ENCODE measurements around the gene CAMKMT. TPM values are rescaled to one million over a fixed set of nuclear protein-coding genes. Genes with fewer than 3 reads are reported as not detected.

CAMKMT gene
- polyA plus RNA-seq, 3 donors from 2014 or later: 11.7 to 19.5 (median 12.4) TPM

DNA sequence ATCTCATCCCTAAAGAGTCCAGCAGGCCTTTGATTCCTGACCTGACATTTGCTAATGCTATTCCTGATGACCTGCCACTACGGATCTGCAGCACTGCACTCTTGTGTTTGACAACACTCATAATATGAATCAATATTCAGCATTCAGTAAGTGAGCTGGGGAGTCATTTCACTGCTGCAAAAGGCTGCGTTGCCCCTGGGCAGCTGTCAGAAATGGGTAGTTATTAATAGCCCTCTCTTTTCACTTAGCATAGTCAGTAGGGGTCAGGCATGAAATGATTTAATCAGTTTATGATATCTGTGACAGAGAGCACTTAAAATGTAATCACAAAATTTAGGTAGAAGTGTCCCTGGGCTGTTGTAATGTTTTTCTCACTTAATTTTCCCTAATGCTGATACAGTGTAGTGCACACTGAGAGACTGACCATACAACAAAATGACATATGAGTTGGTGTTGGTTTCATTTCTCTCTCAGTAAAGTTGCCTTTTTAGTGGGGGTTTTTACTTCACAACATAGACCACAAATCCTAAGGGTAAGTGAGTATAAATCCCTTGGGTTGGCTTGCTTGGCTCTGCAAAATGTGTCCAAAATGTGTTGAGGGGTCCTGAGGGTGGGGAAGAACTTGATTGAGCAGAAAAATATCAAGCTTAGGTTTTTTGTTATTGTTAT, 184.8 kb downstream of the CAMKMT start:
- no peak overlapping the region for H3K4me3 Mint-ChIP-seq
- H3K27me3 Mint-ChIP-seq (ENCODE audit: low read depth in 3 of 3): peaks cover 0 to 2% (median 0%) of the 10 kb centered on the region in 3 donors
- no peaks in the 10 kb centered on the region for H3K9me3 Mint-ChIP-seq
- no peak for DNase-seq
- peaks cover 3 to 11% (median 11%) of the 10 kb centered on the region in 3 donors for H3K36me3 Mint-ChIP-seq
- H3K4me1 Mint-ChIP-seq: peaks cover 0 to 3% of the 10 kb centered on the region in 2 donors
- H3K27ac Mint-ChIP-seq: no peak overlapping the region

DNA sequence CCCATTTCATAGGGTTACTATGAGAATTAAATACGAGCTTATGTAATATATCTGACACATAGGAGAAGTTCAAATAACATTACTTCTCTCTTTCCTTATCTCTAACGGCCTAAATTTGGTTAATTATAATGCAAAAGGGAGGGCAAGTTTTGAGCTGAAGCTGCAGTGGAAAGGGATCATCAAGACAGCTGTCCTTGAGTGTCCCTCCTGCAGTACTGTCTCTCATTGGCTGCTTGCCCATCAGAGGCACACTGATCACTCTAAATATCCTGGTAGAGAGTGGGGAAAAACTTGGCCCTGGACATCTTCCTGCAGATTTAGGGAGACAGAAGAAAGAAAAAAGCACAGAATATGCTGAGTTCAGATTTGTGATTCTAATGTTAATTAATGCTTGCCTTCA, 186.0 kb downstream of the CAMKMT start:
- Mint-ChIP-seq H3K36me3 (peaks cover 3 to 11% (median 11%) of the 10 kb centered on the region in 3 donors), H3K27ac (no peak overlapping the region), H3K4me1 (peaks cover 0 to 3% of the 10 kb centered on the region in 2 donors), H3K4me3 (no peak overlapping the region), H3K9me3 (no peaks in the 10 kb centered on the region), H3K27me3 (ENCODE audit: low read depth in 3 of 3) (peaks cover 0 to 2% (median 0%) of the 10 kb centered on the region in 3 donors)
- DNase-seq: no peak

DNA sequence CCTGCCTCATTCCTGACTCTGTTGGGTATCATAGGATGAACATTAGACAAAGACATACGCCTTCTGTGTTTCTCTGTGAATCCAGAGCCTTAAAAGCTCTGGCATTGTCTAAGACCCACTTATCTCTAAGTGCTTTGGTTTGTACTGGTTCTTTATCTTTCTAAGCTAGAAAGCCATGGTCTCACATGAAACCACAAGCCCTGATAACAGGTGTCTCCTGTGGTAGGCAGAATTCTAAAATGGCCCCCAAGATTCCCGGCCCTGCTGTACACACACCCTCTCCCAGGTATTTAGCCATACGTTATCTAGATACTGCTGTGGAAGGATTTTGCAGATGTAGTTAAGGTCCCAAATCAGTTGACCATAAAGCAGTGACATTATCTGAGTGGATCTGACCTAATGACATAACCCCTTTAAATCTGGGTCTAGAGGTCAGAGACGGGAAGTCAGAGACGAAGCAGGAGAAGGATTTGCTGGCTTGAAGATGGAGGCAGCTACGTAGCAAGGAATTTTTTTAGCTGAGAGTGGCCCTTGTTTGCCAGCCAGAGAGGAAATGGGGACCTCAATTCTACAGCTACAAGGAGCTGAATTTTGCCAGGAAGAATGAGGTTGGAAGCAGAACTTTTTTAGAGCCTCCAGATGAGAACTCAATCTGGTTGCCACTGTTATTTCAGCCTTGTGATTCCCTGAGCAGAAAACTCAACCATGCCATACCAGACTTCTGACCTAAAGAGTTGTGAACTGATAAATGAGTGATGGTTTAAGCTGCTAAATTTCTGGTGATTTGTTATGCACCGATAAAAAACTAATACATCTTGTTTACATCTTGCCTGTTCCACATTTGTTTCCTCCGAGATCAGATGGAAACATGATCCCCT, 186.7 kb downstream of the CAMKMT start:
- H3K9me3 Mint-ChIP-seq: no peaks in the 10 kb centered on the region
- no peak for DNase-seq

DNA sequence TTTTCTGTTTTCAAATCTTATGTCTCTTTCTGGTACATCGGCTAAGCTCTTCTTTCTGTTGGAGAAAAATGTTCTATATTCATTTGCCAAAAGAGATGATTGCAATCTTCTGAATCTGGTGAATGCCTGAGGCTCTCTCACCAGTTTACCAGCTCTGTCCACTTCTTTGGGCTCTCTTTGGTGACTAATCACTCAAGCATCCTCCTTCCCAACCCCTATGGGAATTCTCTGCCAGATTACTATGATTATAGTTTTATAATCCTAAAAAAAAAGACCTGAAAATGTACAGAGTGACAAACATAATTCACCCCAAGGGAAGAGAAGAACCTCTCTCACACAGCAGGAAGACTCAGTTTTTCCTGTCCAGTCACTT, 187.3 kb downstream of the CAMKMT start:
- DNase-seq: no peak
- H3K36me3 Mint-ChIP-seq: peaks cover 6 to 11% (median 11%) of the 10 kb centered on the region in 3 donors
- no peak overlapping the region for H3K27ac Mint-ChIP-seq
- peaks cover 0 to 3% of the 10 kb centered on the region in 2 donors for H3K4me1 Mint-ChIP-seq
- no peaks in the 10 kb centered on the region for H3K9me3 Mint-ChIP-seq
- no peak overlapping the region for H3K4me3 Mint-ChIP-seq
- H3K27me3 Mint-ChIP-seq (ENCODE audit: low read depth in 3 of 3): peaks cover 0 to 2% (median 0%) of the 10 kb centered on the region in 3 donors

More for the DNA sequence above, 186.7 kb downstream of the CAMKMT start:
- no peak overlapping the region for H3K27ac Mint-ChIP-seq
- peaks cover 0 to 3% of the 10 kb centered on the region in 2 donors for H3K4me1 Mint-ChIP-seq
- peaks cover 3 to 11% (median 11%) of the 10 kb centered on the region in 3 donors for H3K36me3 Mint-ChIP-seq
- H3K27me3 Mint-ChIP-seq (ENCODE audit: low read depth in 3 of 3): peaks cover 0 to 2% (median 0%) of the 10 kb centered on the region in 3 donors
- no peak overlapping the region for H3K4me3 Mint-ChIP-seq

DNA sequence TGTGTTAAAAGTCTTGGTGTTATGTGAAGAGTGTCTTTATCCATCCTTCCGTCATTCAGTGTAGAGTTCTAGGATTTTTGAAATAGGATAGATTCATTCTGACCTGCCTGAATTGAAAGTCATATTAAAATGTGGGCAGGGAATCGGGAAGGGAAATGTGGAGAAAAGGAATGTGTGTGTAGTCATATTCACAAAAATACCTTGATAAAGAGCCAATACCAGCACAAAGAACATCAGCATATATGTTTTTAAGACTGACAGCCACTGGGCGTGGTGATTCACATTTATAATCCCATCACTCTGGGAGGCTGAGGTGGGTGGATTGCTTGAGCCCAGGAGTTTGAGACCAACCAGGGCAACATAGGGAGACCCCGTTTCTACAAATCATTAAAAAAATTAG, 188.1 kb downstream of the CAMKMT start:
- Mint-ChIP-seq H3K36me3 (peaks cover 7 to 11% (median 11%) of the 10 kb centered on the region in 3 donors), H3K4me1 (peaks cover 0 to 3% of the 10 kb centered on the region in 2 donors), H3K27ac (no peak overlapping the region), H3K9me3 (no peaks in the 10 kb centered on the region), H3K27me3 (ENCODE audit: low read depth in 3 of 3) (peaks cover 0 to 2% (median 0%) of the 10 kb centered on the region in 3 donors), H3K4me3 (no peak overlapping the region)
- no peak for DNase-seq

DNA sequence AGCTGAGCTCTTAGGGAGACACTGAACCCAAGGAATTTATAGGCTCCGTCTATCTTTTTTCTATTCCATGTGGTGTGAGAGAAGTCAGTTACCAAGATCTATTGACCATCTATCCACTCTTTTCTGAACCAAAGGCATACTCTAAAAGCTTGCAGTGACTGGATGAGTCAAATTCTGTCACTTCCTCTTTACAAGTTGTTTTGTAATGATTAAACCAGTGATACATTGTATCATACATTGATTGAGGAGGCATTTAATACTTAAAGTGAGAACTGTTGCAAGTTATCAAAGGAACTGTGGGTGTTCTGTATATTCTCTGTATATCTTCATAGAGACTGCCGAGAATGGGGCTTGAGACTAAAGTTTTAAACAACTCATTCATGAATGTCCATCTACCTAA, 188.8 kb downstream of the CAMKMT start:
- Mint-ChIP-seq H3K4me3 (no peak overlapping the region), H3K9me3 (no peaks in the 10 kb centered on the region), H3K36me3 (peaks cover 7 to 15% (median 11%) of the 10 kb centered on the region in 3 donors), H3K4me1 (peaks cover 0 to 3% of the 10 kb centered on the region in 2 donors), H3K27me3 (ENCODE audit: low read depth in 3 of 3) (peaks cover 0 to 2% (median 0%) of the 10 kb centered on the region in 3 donors), H3K27ac (no peak overlapping the region)
- DNase-seq: no peak

DNA sequence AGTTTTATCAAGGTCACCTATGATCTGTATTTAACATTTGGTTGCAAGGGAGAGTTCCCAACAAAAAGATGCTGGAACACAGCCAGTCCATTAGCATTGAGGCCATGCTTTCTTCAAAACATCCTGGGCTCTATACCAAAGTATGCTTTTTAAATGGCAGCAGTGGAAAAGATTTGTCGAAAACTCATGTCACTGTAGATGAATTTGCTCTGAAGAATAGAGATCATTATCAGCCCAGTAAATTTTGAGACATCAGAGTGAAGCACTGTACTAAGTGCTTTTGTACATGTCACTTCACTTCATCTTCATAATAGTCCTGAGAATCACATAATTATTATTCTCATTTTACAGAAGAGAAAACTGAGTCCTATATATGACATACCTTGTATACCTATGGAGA, 189.8 kb downstream of the CAMKMT start:
- Mint-ChIP-seq H3K36me3 (peaks cover 7 to 18% (median 11%) of the 10 kb centered on the region in 3 donors), H3K4me1 (peaks cover 0 to 3% of the 10 kb centered on the region in 2 donors), H3K9me3 (no peaks in the 10 kb centered on the region), H3K27me3 (ENCODE audit: low read depth in 3 of 3) (no peaks in the 10 kb centered on the region), H3K4me3 (no peak overlapping the region), H3K27ac (no peak overlapping the region)
- DNase-seq: no peak

DNA sequence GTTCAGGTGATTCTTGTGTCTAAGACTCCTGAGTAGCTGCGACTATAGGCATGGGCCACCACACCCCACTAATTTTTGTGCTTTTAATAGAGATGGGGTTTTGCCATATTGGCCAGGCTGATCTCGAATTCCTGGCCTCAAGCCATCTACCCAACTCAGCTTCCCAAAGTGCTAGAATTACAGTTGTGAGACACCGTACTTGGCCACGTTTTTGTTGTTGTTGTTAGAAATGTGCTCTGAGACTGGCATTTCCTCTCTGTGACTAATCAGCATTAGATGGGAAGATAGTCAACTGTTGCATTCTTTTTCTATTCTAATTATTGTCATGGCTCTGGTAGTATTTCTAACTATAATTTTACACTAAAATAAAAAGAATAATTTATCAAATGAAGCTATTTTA, 191.7 kb downstream of the CAMKMT start:
- no peaks in the 10 kb centered on the region for H3K27me3 Mint-ChIP-seq (ENCODE audit: low read depth in 3 of 3)
- DNase-seq: no peak
- no peaks in the 10 kb centered on the region for H3K4me1 Mint-ChIP-seq
- no peak overlapping the region for H3K4me3 Mint-ChIP-seq
- no peak overlapping the region for H3K27ac Mint-ChIP-seq
- no peaks in the 10 kb centered on the region for H3K9me3 Mint-ChIP-seq
- peaks cover 14 to 24% (median 15%) of the 10 kb centered on the region in 3 donors for H3K36me3 Mint-ChIP-seq

DNA sequence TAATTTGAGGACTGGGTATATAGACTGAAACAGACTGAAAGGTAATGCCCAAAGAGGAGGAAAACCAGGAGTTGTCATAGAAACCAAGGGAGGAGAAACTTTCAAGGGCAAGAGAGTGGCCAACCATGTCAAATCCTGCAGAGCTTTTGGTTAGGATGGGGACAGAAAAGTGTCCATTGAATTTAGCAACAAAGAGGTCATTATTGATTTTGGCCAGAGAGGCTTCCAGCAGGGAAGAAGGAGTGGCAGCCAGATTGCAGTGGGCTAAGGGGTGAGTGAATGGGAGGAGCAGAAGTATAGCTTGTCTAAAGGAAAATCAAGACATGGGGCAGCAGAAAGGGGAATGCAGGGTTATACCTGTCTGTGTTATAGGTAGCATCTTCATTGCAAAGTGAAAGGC, 194.0 kb downstream of the CAMKMT start:
- Mint-ChIP-seq H3K9me3 (no peaks in the 10 kb centered on the region), H3K4me1 (no peaks in the 10 kb centered on the region), H3K27me3 (ENCODE audit: low read depth in 3 of 3) (no peaks in the 10 kb centered on the region), H3K36me3 (peaks cover 4 to 20% (median 11%) of the 10 kb centered on the region in 3 donors), H3K27ac (no peak overlapping the region), H3K4me3 (no peak overlapping the region)
- no peak for DNase-seq

DNA sequence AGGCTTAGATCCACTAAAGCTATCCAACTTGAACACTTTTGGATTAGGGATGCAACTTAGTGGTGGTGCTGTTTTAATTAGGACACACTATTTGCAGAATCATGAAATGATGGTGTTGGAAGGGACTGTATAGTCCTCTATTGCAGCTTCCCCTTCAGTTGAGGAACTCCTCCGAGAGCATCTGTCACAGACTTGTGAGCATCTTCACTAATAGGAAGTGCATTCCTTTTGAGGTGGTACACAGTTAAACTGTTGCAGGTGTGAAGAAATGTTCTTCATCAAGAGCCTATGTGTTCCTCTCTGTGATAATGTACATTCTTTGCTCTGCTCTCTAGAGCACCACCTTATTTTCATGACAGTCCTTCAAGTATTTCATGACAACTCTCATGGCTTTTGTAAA, 197.4 kb downstream of the CAMKMT start:
- H3K27ac Mint-ChIP-seq: no peak overlapping the region
- peaks cover 4 to 13% (median 11%) of the 10 kb centered on the region in 3 donors for H3K36me3 Mint-ChIP-seq
- H3K4me1 Mint-ChIP-seq: no peaks in the 10 kb centered on the region
- H3K27me3 Mint-ChIP-seq (ENCODE audit: low read depth in 3 of 3): no peaks in the 10 kb centered on the region
- no peak overlapping the region for H3K4me3 Mint-ChIP-seq
- no peak for DNase-seq
- H3K9me3 Mint-ChIP-seq: no peaks in the 10 kb centered on the region

DNA sequence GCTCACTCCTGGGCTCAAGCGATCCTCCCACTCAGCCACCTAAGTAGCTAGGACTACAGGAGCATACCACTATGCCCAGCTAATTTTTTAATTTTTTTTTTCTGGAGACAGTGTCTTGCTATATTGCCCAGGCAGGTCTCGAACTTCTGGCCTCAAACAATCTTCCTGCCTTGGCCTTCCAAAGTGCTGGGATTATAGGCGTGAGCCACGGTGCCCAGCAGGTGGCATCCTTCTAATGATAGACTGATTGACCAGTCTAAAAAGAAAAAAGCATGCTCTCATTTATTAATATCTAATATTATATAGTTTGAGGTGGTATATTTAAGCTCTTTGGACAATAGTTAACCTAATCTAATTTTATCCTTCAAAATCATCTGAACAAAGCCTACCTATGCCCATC, 198.6 kb downstream of the CAMKMT start:
- Mint-ChIP-seq H3K36me3 (peaks cover 4 to 11% (median 11%) of the 10 kb centered on the region in 3 donors), H3K27me3 (ENCODE audit: low read depth in 3 of 3) (no peaks in the 10 kb centered on the region), H3K4me1 (no peaks in the 10 kb centered on the region), H3K27ac (no peak overlapping the region), H3K9me3 (no peaks in the 10 kb centered on the region), H3K4me3 (no peak overlapping the region)
- DNase-seq: no peak

DNA sequence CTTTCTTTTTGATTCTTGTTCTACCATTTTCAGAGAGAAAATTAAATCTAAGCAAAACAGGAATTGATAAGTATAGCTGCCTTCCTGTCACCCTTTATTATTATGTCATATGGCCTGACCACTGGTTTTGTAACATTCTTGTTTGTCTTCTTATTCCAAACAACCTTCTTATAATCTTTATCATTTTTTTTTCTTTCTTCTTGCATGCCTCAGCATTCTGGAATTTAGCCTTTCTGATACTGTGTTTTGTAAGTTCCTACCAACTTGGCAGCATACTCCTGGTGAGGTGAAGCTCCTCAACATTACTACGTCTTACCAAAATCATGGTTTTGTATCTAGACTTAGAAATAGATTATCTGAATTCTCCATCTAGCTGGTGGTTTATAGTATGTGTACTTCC, 199.2 kb downstream of the CAMKMT start:
- peaks cover 4 to 14% (median 9%) of the 10 kb centered on the region in 3 donors for H3K36me3 Mint-ChIP-seq
- no peaks in the 10 kb centered on the region for H3K4me1 Mint-ChIP-seq
- H3K4me3 Mint-ChIP-seq: no peak overlapping the region
- no peak for DNase-seq
- H3K27ac Mint-ChIP-seq: no peak overlapping the region
- no peaks in the 10 kb centered on the region for H3K9me3 Mint-ChIP-seq
- H3K27me3 Mint-ChIP-seq (ENCODE audit: low read depth in 3 of 3): no peaks in the 10 kb centered on the region

DNA sequence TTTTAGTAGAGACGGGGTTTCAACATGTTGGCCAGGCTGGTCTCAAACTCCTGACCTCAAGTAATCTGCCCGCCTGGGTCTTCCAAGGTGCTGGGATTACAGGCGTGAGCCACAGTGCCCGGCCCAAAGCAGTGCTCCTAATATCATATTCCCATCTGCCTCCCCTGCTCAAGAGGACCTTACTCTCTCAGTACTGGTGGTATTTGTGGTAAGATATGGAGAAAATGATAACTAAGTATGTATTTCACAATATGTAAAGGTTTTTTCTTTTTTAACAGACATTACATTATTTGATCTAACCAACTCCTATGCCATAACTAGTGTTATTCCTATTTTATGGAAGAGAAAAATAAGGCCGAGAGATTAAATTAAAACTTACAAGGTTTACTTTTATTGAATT, 201.0 kb downstream of the CAMKMT start:
- H3K9me3 Mint-ChIP-seq: no peaks in the 10 kb centered on the region
- no peaks in the 10 kb centered on the region for H3K4me1 Mint-ChIP-seq
- DNase-seq: no peak
- H3K4me3 Mint-ChIP-seq: no peak overlapping the region
- H3K27ac Mint-ChIP-seq: no peak overlapping the region
- H3K27me3 Mint-ChIP-seq (ENCODE audit: low read depth in 3 of 3): no peaks in the 10 kb centered on the region
- peaks cover 4 to 12% (median 6%) of the 10 kb centered on the region in 3 donors for H3K36me3 Mint-ChIP-seq

DNA sequence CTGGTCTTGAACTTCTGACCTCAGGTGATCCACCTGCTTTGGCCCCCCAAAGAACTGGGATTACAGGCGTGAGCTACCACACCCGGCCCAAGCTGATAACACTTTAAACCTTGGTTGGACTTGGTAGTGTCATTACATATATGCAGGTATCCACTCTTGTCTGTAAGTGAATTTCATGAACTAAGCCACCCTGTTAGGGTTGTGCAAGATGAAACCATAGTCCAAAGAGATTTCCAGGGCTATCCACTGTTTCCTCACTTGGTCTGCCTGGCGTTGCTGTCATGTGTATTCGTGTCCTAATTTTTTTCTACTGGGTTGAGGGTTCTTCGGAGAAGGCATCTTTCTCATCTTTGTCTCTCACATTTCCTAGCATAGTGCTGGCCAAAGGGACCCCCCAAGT, 203.0 kb downstream of the CAMKMT start:
- no peak overlapping the region for H3K27ac Mint-ChIP-seq
- H3K4me1 Mint-ChIP-seq: no peaks in the 10 kb centered on the region

More for the DNA sequence above, 203.0 kb downstream of the CAMKMT start:
- peaks cover 0 to 8% (median 4%) of the 10 kb centered on the region in 3 donors for H3K36me3 Mint-ChIP-seq
- H3K27me3 Mint-ChIP-seq (ENCODE audit: low read depth in 3 of 3): peaks cover 0 to 1% (median 0%) of the 10 kb centered on the region in 3 donors
- no peak overlapping the region for H3K4me3 Mint-ChIP-seq
- H3K9me3 Mint-ChIP-seq: no peaks in the 10 kb centered on the region
- DNase-seq: no peak
